CMK (cell line): ENCODE results near the gene GPN2.

Source experiments
- DNase-seq: peaks from one replicate; pipeline ENCODE4 v3.0.0-alpha.2; 2010; ENCODE audit warnings: low read depth

GPN2 gene

GRCh38 chr1:26831546-26832248 is 58.4 kb downstream of the GPN2 start:
- no peak for DNase-seq

DNA sequence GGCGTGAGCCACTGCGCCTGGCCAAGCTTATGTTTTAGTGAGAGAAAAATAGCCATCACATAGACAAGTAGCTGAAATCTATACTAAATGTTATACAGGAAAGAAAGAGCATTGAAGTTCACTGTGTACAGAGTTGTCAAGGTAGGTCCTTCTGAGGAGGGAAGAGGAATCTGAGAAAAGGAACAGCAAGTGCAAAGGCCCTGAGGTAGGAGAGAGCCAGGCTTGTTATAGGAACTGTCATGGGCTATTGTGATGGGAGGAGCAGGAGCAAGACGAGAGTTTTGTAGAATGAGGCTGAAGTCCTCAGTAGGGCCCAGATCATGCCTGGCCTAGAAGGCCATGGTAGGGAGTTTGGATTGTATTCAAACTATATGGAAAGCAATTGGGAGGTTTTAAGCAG is 59.0 kb downstream of the GPN2 start:
- no peak for DNase-seq

- no peak for DNase-seq
These were observed 60.7 kb downstream of the GPN2 start for GRCh38 chr1:26829184-26829911.

- DNase-seq = no peak
These were observed 61.6 kb downstream of the GPN2 start for GRCh38 chr1:26828411-26828991.

- no peak for DNase-seq
These were observed 62.4 kb downstream of the GPN2 start for GRCh38 chr1:26827663-26828062.

- no peak for DNase-seq
These were observed 62.9 kb downstream of the GPN2 start for GRCh38 chr1:26827106-26827604.

DNA sequence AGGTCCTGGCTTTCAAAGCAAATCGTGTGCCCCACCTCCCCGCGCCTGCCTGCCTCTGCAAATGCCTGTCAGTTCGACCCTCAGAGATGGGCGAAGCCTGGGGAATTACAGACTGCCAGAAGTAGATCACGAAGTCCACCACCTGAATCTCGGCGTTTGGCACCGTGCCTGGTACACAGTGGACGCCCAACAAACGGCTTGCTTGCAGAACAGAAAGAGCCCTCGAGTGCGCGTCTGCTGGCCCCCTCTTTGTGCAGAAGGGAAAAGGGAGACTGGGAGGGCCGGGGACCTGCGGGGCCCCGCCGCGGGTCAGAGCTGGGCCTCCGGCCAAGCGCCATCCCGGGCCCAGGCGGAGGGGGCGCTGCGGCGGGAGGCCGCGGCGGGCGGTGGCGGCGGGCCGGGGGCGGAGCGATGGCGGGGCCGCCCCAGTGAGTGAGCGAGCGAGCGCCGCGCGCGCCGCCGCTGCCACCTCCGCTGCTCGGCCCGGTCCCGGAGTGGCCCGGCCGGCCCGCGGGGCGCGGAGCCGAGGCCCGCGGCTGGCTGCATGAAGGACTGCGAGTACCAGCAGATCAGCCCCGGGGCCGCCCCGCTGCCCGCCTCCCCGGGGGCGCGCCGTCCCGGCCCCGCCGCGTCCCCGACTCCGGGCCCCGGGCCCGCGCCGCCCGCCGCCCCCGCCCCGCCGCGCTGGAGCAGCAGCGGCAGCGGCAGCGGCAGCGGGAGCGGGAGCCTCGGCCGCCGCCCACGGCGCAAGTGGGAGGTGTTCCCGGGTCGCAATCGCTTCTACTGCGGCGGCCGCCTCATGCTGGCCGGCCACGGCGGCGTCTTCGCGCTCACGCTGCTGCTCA is 63.6 kb downstream of the GPN2 start, which contains the start of gene ZDHHC18:
ZDHHC18 (plus strand) TSS at position 428 of the 845 bp plus-strand sequence; CDS start at position 545, 117 bp downstream.
- no peak for DNase-seq
